IPS DF 6.9 (cell line): ENCODE results near the gene RPS6KB1.
"Not testable (repeated sequence)": the region's sequence is repeated elsewhere in the genome, so short reads cannot be mapped to it uniquely, and the experiment has no call there.

ENCODE experiments used
- DNase-seq: peaks from one replicate; pipeline ENCODE4 v3.0.0-alpha.2; 2013; ENCODE audit warnings: low read depth, low spot score
- H3K27ac ChIP-seq: one replicate; pipeline ENCODE4 v1.5.1; 2013; ENCODE audit warnings: low read length, control low read depth
- H3K27me3 ChIP-seq: 2 replicates; pipeline ENCODE4 v1.6.1; 2013; ENCODE audit warnings: mild to moderate bottlenecking, low read length; ENCODE audit not compliant: control insufficient read depth, insufficient read depth
- H3K36me3 ChIP-seq: 2 replicates; pipeline ENCODE4 v1.6.1; 2013; ENCODE audit warnings: low read length; ENCODE audit not compliant: control insufficient read depth, insufficient read depth
- H3K4me1 ChIP-seq: 2 replicates; pipeline ENCODE4 v1.6.1; 2013; ENCODE audit warnings: low read length; ENCODE audit not compliant: control insufficient read depth, insufficient read depth
- H3K4me3 ChIP-seq: 2 replicates; pipeline ENCODE4 v1.5.1; 2013; ENCODE audit warnings: mild to moderate bottlenecking, low read length
- H3K9me3 ChIP-seq: 2 replicates; pipeline ENCODE4 v1.6.1; 2013; ENCODE audit warnings: low read length, inconsistent platforms; ENCODE audit not compliant: control insufficient read depth, insufficient read depth
- WGBS: extraction: QIAGEN DNeasy Blood & Tissue Kit; methylation state at CpG from one replicate; pipeline ENCODE4 v1.1.7; 2013; ENCODE audit warnings: mixed read lengths, missing lambda C conversion rate; ENCODE audit not compliant: insufficient read length, insufficient coverage; 5-methylcytosine and 5-hydroxymethylcytosine counted together

RPS6KB1 gene

DNA sequence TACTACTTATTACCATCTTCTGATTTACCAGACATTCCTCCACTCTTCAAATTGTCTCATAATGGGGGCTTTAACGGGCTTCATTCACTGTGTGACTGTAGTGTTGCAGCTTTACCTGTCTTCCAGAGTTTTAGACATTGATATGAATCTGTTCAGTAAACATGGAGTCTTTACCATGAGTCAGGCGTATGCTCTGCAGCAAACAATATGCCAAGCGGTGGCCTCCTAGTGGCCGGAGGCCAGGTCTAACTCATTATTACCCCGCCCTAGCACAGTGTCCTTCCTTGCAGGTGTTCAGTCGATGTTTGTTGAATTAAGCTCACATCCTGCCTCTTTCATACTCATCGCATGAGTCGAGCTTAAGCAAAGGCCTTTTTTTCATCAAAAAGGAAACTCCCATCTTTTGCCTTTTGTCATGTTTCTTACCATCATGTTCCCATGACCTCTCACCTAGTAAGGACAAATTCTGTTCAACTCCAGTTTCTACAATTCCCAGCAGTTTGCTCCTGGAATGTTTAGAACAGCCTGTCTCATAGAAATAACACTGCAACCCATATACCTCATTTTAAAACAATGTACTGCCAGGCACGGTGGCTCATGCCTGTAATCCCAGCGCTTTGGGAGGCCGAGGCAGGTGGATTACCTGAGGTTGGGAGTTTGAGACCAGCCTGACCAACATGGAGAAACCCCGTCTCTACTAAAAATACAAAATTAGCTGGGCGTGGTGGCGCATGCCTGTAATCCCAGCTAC, 39.6 kb upstream of the RPS6KB1 start:
- Histone ChIP-seq H3K4me1 (peaks cover 2% of the 10 kb centered on the region; the same call in 1 of the 2 replicates), H3K4me3 (no peak overlapping the region), H3K9me3 (no peaks in the 10 kb centered on the region), H3K27ac (no peak overlapping the region), H3K27me3 (no peaks in the 10 kb centered on the region), H3K36me3 (no peaks in the 10 kb centered on the region)
- no CpG with 5 or more reads among the region's 14 CpGs for WGBS
- no peak for DNase-seq

DNA sequence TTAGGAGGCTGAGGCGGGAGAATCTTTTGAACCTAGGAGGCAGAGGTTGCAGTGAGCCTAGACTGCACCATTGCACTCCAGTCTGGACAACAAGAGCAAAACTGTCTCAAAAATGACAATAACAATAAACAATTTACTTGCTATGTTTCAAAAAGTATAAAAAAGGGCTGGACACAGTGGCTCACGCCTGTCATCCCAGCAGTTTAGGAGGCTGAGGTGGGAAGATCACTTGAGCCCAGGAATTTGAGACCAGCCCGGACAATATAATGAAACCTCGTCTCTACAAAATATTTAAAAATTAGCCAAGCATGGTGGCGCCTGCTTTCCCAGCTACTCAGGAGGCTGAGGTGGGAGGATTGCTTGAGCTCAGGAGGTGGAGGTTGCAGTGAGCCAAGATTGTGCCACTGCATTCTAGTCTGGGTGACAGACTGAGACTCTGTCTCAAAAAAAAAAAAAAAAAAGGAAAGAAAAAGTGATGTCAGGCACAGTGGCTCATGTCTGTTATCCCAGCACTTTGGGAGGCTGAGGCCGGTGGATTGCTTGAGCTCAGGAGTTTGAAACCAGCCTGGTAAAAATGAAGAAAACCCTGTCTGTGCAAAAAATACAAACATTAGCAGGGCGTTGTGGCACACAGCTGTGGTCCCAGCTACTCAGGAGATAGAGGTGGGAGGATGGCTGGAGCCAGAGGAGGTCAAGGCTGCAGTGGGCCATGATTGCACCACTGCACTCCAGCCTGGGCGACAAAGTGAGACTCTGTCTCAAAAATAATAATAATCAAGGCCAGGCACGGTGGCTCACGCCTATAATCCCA, 38.8 kb upstream of the RPS6KB1 start:
- DNase-seq, H3K4me1 ChIP-seq, H3K9me3 ChIP-seq, H3K36me3 ChIP-seq, H3K27me3 ChIP-seq, H3K4me3 ChIP-seq, H3K27ac ChIP-seq: not testable (repeated sequence)
- WGBS: no CpG with 5 or more reads among the region's 10 CpGs

DNA sequence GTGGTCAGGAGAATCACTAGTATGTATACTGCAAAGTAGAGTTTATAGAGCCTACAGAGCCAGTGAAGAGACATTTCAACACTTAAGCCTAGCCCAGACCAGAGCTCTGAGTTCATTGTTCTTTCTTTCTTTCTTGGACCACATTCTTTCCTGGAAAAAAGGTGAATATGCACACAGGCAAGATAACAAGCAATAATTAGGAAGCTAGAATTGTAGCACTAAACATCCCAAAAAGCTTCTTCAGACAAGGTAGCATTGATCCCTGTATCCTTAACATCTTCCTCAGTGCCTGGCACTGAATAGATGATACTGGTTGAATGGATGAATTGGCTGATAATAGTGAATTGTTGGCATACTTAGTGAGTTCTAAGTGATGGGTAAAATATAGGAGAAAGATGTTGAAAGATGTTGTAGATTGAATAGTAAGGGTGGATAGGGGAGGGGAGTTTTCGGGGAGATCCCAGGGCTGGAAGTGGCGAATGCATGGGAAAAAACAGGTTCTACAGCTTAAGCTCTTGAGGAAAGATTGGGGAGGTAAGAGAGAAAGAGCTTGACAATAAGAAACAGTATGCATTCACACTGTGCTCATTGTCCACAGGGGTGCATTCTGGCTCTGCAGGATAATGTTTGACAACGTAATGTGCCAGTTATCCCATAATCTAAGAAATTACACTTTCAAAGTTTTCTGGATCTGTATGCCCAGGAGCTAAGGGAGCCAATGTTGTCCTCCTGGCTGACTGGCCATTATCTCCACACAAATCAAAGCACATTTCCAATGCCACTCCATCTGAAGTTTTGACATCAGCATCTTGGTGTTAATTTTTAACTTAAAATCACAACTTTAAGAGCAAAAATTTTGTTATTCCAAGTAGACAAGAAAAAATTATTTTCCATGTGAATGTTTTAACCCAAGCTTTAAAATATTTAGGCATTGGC, 35.8 kb upstream of the RPS6KB1 start:
- no peak for DNase-seq
- Histone ChIP-seq H3K9me3 (no peaks in the 10 kb centered on the region), H3K36me3 (no peaks in the 10 kb centered on the region), H3K27me3 (no peaks in the 10 kb centered on the region), H3K4me3 (no peak overlapping the region), H3K27ac (no peak overlapping the region), H3K4me1 (peaks cover 2% of the 10 kb centered on the region; the same call in 1 of the 2 replicates)
- WGBS: 100% methylated on average over 1 of the region's 3 CpGs

DNA sequence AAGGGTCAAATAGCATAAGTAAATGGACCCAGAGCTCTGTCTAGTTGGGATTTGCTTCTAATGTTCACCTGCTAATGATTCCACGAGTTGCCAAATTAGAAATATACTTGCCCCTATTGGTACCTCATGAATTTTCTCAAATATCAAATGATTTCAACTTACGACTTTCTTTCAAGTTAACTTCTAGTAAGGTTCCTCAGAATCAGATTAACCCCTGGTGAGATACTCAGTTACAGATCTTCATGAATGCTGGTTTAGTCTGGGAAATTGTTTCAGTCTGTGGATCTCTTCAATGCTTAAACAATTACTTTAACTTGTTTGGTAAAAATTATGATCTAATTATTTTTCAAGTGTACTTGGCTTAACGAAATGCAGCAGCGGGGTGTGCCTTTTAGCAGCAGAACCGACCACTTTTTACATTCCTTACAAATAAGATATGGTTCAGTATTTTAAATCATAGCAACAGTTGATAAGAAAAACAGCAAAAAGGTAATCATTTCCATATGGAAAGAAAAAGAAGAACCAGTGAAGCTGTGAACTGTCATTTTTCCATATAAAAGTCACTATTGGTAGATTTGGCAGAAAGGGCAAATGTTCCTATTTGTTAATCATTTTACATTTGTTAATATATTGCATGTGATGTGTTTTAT, 34.6 kb upstream of the RPS6KB1 start:
- Histone ChIP-seq H3K36me3 (no peaks in the 10 kb centered on the region), H3K27ac (no peak overlapping the region), H3K4me1 (peaks cover 2% of the 10 kb centered on the region; the same call in 1 of the 2 replicates), H3K27me3 (no peaks in the 10 kb centered on the region), H3K4me3 (no peak overlapping the region), H3K9me3 (no peaks in the 10 kb centered on the region)
- DNase-seq: no peak
- WGBS: no CpG with 5 or more reads among the region's 5 CpGs

DNA sequence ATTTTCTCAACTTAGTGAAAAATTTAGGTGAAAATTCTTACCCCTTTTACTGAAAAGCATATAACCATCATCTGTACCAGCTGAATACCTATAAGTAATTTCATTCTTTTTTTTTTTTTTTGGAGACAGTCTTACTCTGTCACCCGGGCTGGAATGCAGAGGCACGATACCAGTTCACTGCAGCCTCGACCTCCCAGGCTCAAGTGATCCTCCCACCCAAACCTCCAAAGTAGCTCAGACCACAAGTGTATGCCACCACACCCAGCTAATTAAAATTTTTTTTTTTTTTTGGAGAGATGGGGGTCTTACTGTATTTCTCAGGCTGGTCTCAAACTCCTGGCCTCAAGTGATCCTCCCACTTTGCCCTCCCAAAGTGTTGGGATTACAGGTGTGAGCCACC, 34.0 kb upstream of the RPS6KB1 start:
- Histone ChIP-seq H3K36me3 (no peaks in the 10 kb centered on the region), H3K4me3 (no peak overlapping the region), H3K4me1 (peaks cover 2% of the 10 kb centered on the region; the same call in 1 of the 2 replicates), H3K9me3 (no peaks in the 10 kb centered on the region), H3K27ac (no peak overlapping the region), H3K27me3 (no peaks in the 10 kb centered on the region)
- no CpG with 5 or more reads among the region's 3 CpGs for WGBS
- DNase-seq: no peak

DNA sequence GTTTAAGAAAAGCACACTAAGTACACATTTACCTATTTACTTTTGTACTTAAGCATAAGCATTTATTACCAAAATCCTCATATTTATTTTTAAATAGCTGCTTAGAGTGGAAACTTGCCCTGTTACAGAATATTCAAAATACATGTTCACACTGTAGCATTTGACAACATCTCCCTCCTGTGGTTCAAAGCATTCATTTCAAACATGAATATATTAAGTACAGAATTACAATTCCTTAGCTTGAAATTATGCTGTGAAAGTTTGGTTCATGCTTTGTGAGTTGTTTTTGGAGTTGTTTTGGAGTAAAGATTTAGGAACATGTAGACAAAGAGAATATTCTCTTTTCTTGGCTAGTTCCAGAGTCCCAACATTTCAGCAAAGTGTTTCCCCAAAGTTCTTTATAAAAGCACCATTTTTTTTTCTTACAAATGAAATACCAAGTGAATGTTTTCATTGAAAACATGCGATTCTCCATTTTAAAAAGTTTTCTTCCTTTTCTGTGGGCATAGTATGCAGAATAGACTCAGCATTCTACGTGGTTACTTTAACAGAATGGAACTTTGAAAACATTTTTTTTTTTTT, 33.4 kb upstream of the RPS6KB1 start:
- Histone ChIP-seq H3K27me3 (no peaks in the 10 kb centered on the region), H3K36me3 (no peaks in the 10 kb centered on the region), H3K9me3 (no peaks in the 10 kb centered on the region), H3K27ac (no peak overlapping the region), H3K4me1 (peaks cover 2% of the 10 kb centered on the region; the same call in 1 of the 2 replicates), H3K4me3 (no peak overlapping the region)
- WGBS: no CpG with 5 or more reads among the region's 2 CpGs
- DNase-seq: no peak

DNA sequence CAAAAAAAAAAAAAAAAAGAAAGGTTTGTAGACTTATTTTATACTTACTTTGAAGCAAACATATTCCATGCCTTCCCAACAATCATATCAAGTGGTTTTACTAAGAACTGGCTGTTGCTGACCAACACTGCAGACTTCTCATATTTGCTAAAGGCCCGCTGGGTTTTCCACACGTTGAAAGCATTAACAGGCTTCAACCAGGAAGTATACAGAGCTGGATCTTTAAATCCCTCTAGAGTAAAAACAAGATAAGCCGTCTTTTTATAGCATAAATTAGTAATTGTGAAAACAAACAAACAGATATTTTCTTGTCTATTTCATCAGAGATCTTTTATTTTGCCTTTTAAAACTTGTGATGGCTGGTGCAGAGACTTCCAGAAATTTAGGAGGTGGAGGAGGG, 29.3 kb upstream of the RPS6KB1 start:
- no peak overlapping the region for H3K27ac ChIP-seq
- H3K36me3 ChIP-seq: no peaks in the 10 kb centered on the region
- WGBS: no CpG with 5 or more reads among the region's 3 CpGs
- no peaks in the 10 kb centered on the region for H3K9me3 ChIP-seq
- no peak for DNase-seq
- H3K4me1 ChIP-seq: no peaks in the 10 kb centered on the region
- H3K4me3 ChIP-seq: no peak overlapping the region
- H3K27me3 ChIP-seq: no peaks in the 10 kb centered on the region

DNA sequence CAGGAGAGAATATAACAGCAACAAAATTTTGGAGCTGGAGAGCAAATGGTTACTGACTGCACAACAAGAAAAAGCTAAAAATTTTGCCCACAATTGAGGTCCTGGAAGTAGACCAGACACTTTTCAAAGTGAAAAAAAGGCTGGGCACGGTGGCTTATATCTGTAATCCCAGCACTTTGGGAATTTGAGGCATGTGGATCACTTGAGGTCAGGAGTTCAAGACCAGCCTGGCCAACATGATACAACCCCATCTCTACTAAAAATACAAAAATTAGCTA, 23.0 kb upstream of the RPS6KB1 start:
- Histone ChIP-seq H3K9me3 (no peaks in the 10 kb centered on the region; the same call in 1 of the 2 replicates), H3K36me3 (no peaks in the 10 kb centered on the region; the same call in 1 of the 2 replicates), H3K4me3 (no peak overlapping the region), H3K27me3 (no peaks in the 10 kb centered on the region), H3K27ac (no peak overlapping the region), H3K4me1 (no peaks in the 10 kb centered on the region)
- WGBS: no CpG with 5 or more reads among the region's 1 CpG
- DNase-seq: no peak

DNA sequence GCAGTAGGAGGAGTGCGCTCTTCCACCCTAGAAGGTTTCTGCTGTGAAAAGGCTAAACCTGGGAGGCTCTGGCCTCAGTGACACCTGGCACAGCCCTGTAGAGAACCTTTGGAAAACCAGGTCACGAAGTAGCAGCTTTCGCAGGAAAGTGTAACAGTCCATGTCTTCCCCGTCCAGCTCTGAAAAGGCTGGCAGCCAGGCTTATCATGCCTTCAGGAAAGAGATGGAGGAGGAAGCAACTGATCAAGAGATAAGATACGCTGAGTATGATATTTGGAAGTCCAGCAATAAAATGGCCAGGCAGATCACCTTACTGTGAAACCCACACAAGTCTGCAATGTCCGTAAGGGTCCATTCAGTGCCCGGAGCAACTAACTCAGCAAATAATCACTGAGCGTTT, 22.4 kb upstream of the RPS6KB1 start:
- Histone ChIP-seq H3K4me3 (no peak overlapping the region), H3K27me3 (no peaks in the 10 kb centered on the region), H3K27ac (no peak overlapping the region), H3K36me3 (no peaks in the 10 kb centered on the region; the same call in 1 of the 2 replicates), H3K9me3 (no peaks in the 10 kb centered on the region; the same call in 1 of the 2 replicates), H3K4me1 (no peaks in the 10 kb centered on the region)
- no peak for DNase-seq
- WGBS: no CpG with 5 or more reads among the region's 8 CpGs
